GM19455 (cell line): ENCODE measurements around the gene VAV3.

Experiments
- ATAC-seq: cut with Tn5 transposase; IDR thresholded peaks from one replicate; pipeline ENCODE4 v1.9.1; 2021; ENCODE audit not compliant: unreplicated experiment

The VAV3 gene

GRCh38 chr1:107547363-107548155, 417.4 kb downstream of the VAV3 start:
- ATAC-seq = no peak

- ATAC-seq = no peak
Observed at GRCh38 chr1:107546576-107546975, 418.4 kb downstream of the VAV3 start.

- no peak for ATAC-seq
Observed at GRCh38 chr1:107545879-107546278, 419.1 kb downstream of the VAV3 start.

- no peak for ATAC-seq
Observed at GRCh38 chr1:107545056-107545577, 419.9 kb downstream of the VAV3 start.

DNA sequence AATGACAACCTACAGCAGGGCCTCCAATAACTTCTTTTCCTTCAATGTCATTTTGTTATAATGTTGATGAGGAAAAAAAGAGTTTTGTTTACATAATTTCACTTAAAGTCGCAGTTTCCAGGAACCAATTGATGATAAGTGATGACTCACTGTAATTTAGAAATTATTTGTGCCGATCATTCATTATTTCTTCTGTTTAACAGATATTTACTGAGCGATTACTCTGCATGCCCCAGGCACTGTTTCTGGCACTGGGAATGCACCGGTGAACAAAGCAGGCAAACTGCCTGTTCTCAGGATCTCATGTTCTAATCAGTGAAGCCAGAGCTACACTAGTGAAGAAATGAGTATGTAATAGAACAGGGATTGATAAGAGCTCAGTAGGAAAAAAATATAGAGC, 420.7 kb downstream of the VAV3 start:
- no peak for ATAC-seq

DNA sequence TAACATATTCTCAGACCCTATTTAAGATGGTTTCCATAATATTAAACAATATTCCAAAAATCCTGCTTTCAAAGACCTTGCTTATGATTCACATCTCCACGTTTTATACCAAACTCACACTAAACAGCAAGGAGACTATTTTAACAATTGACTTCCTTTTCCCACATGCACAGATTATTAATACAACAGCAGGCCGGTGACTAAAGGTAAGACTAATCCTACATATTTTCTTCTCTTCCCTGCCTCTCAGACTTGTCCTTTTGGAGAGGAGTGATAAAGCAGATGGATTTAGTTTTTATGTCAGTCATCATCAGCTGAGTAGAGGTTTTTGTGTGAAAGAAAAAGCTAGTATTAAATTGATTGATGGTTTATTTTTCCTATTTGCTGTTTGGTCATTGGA, 423.6 kb downstream of the VAV3 start:
- no peak for ATAC-seq

- no peak for ATAC-seq
Observed at GRCh38 chr1:107538502-107538901, 426.5 kb downstream of the VAV3 start.

DNA sequence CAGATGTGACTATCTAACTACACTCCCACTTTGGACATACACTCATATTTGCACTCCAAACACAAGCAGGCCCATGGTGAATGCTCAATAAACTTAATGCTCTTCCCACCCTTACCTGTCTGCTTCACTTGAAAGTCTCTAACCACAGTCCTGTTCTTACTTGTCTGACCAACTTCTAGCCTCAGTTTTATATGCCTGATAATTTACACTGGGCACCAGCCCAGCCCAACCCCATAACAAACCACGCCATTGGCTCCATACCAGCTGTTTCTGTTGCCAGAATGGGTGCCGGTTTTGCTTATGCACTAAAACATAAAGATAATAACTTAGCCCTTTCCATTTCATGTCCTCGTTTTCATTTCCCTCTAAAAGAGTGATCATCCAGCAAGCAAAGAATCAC, 428.7 kb downstream of the VAV3 start:
- no peak for ATAC-seq

DNA sequence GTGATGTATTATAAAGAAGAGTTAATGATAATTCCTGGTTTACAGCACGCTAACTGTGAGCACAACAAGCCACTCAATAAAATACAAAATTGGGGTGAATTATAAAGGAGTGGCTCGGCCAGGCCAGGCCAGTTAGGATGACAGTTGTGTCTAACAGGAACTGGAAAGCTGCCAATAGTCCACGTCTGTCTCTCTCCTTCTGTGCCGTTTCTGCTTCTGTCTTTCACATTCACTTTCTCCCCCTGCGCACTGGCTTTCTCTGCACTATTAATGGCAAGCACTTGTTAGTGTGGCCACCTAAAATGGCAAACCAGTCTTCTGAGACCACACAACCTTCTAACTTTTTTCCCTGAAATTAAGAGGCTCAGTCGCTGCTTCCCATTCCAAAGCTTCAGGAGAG, 429.9 kb downstream of the VAV3 start:
- ATAC-seq = no peak

- no peak for ATAC-seq
Observed at GRCh38 chr1:107534632-107535031, 430.3 kb downstream of the VAV3 start.

GRCh38 chr1:107533436-107533835, 431.5 kb downstream of the VAV3 start:
- no peak for ATAC-seq

DNA sequence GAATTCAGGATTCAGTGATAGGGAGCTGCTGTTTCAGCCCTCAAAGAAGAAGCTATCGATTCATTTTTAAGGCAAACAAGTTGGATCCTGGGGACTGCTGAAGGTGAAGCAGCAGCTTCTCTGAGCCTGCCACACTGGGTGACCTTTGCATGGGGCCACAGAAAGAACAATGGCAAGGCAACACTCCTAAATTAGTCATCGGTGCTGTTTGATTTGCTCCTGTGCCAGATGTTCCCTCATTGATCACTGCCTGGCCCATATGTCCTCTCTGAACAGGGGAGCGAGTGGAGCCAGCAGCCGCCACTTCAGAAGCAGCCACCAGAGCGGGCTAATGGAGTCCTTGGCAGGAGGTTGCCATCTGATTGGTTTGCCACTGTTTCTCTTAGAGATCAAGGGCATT, 432.7 kb downstream of the VAV3 start:
- no peak for ATAC-seq

DNA sequence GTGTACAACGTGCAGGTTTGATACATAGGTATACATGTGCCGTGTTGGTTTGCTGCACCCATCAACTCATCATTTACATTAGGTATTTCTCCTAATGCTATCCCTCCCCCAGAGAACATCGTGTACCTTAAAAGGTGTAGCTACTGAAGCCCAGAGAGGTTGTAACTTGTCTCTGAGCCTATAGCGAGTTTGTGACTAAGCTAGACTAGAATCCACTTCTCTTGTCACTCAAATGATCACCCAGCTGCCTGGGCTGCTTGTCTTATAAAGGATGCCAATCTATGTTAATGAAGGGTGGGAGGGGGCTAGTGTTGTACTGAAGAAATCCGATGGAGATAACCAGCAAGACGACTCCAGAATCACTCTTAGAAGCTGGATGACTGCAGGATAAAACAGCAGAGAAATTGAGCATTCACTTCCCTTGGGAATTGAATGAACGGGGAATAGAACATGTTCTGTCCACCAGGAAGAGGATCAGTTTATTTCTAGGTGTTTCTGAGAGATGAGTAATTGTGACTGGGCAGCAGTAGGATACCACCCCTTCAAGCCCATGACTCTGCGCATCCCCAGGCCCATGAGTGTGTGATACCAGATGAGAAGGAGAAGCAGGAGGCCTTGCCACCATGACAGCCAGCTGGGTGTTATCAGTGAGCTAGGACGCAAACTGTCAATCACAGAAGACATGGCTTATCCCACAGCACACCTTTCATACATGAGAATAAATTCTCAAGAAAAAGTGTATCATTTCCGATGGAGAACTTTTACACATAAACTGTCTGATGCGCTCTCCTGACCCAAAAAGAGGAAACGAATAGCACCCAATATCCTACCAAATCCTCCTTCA, 433.7 kb downstream of the VAV3 start:
- no peak for ATAC-seq

DNA sequence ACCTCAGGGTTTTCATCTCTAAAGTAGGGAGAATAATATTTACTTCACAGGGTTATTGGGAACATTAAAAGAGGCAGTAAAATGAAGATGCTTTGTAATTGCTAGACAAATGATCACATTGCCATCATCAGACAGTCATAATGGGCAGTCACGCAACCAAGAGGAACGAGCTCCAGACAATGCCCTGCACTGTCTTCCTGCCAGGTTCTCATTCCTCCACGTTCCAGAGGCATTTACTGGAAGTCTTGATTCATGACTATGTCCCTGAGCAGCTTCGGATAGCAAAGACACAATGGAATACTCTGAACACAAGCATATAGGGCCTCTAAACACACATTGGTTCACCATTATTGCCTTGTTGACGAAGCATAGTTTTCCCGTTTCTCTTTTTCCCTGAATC, 434.4 kb downstream of the VAV3 start:
- no peak for ATAC-seq

DNA sequence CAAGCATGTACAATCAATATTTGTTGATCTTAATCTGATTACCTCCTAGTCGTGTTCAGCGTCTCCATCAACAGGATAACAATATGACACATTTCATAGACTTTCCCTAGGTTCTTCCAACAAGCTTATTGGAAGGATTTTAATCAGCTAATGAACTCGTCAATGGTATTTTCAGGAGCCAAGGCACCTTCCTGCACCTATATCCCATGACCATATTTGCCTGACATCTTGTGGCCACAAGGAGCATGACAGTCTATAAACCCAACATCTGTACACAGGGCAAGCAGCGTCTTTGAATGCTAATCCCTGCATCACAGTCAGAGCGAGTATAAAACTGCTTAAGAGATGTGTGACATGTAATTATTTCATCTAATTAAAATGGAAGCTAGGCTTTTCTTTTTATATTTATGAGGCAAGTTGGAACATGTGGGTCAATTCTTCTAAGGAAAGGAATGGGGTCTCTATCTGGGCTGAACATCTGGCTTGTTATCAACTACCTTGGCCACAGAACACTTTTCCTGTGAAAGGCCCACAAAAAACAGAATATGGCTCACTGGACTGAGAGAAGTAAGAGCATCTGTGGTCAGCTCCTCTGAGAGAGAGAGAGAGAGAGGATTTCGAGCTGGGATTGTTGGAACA, 435.4 kb downstream of the VAV3 start:
- ATAC-seq = peak; percentile 100

GRCh38 chr1:107526524-107527198, 438.3 kb downstream of the VAV3 start:
- no peak for ATAC-seq

- no peak for ATAC-seq
Observed at GRCh38 chr1:107525961-107526360, 439.0 kb downstream of the VAV3 start.

GRCh38 chr1:107525145-107525544, 439.8 kb downstream of the VAV3 start:
- no peak for ATAC-seq

GRCh38 chr1:107524301-107524700, 440.7 kb downstream of the VAV3 start:
- ATAC-seq = no peak

GRCh38 chr1:107523736-107524135, 441.2 kb downstream of the VAV3 start:
- ATAC-seq = no peak

DNA sequence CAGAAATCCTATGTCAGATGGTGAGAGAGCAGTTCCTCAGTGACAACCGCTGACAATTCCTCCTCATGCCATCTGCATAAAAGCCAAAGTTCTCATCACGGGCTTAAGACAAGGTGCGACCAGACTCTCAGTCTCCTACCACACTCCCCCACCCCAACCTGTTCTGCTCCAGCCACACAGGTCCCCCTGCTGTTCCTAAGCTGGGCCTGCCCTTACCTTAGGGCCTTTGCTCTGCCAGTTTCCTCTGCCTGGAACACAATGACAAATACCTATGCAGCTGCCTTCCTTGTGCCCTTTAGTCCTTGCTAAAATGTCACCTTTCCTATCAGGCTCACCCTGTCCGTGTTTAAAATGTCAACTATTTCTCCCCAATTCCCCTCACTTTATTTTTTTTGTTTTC, 441.9 kb downstream of the VAV3 start:
- no peak for ATAC-seq
